Fibroblast of skin of scalp (primary cell): Measurements from ENCODE around the gene SLC39A9.

Experiments
- DNase-seq: peaks from one replicate; pipeline ENCODE4 v3.0.0-alpha.2; 2013

Gene SLC39A9

GRCh38 chr14:69504775-69505174 is 106.3 kb downstream of the SLC39A9 start:
- DNase-seq, result no peak

- no peak for DNase-seq
Observed at GRCh38 chr14:69505338-69506240, 107.1 kb downstream of the SLC39A9 start.

- DNase-seq, result no peak
Observed at GRCh38 chr14:69506241-69506595, 107.7 kb downstream of the SLC39A9 start.
